Prostate gland (tissue), 2 donors: ENCODE data around the gene SF3A2. TPM values are rescaled to one million over a fixed set of nuclear protein-coding genes. Genes with fewer than 3 reads are reported as not detected.

Experiments
- DNase-seq: peaks from one replicate; pipeline ENCODE4 v3.0.0-alpha.2; 2019; ENCODE audit warnings: low spot score
- H3K27ac ChIP-seq, 2 donors: fragments of 200-600 bp; sonication (generic); 2 replicates each; pipeline ENCODE4 v1.5.1; 2017 to 2019
- H3K27me3 ChIP-seq: fragments of 200-600 bp; sonication (generic); replicated peaks from 2 replicates; pipeline ENCODE4 v1.5.1; 2019; ENCODE audit not compliant: insufficient read depth
- H3K36me3 ChIP-seq, 2 donors: fragments of 200-600 bp; sonication (generic); 1 replicate in 1 of 2; 2 replicates in 1 of 2; pipeline versions ENCODE4 v1.5.1 to v1.8.1; 2017 to 2019
- H3K4me1 ChIP-seq: fragments of 200-600 bp; sonication (generic); replicated peaks from 2 replicates; pipeline ENCODE4 v1.5.1; 2019
- H3K4me3 ChIP-seq, 2 donors: fragments of 200-600 bp; sonication (generic); 2 replicates each; pipeline ENCODE4 v1.5.1; 2017 to 2019
- H3K9me3 ChIP-seq: fragments of 200-600 bp; sonication (generic); 2 replicates; pipeline ENCODE4 v1.5.1; 2017
- CTCF ChIP-seq, 4 experiments: fragments of 200-600 bp in 2 of 4; fragments of 450-650 bp in 2 of 4; sonication (generic) in 2 of 4; IDR thresholded peaks; 1 replicate in 3 of 4; 2 replicates in 1 of 4; pipeline ENCODE4 v1.5.1; 2016 to 2019; ENCODE audit warnings: antibody characterized with exemption in 4 of 4, mild to moderate bottlenecking in 2 of 4, moderate library complexity in 2 of 4
- POLR2A ChIP-seq: fragments of 450-650 bp; IDR thresholded peaks from one replicate; pipeline ENCODE4 v1.6.1; 2016; ENCODE audit warnings: antibody characterized with exemption, mild to moderate bottlenecking
- POLR2AphosphoS5 ChIP-seq: sonication (generic); formaldehyde crosslinking; IDR thresholded peaks from one replicate; pipeline ENCODE4 v1.6.1; 2017; ENCODE audit warnings: antibody characterized with exemption
- WGBS: methylation state at CpG from one replicate; pipeline ENCODE4 v1.1.5; 2018; 5-methylcytosine and 5-hydroxymethylcytosine counted together
- intact Hi-C: fragments of 100-400 bp; cut with DNase I; formaldehyde crosslinking; loops from one replicate; pipeline ENCODE4 v1.14.2; 2022
- total RNA-seq, 2 donors: library from RNA; depleted of rRNA; stranded (reverse); fragments of >200 nt; gene quantifications; one replicate each; pipeline ENCODE4 v1.1.0, GENCODE V29; 2016

The SF3A2 gene
- total RNA-seq, 2 donors from 2014 or later = 31.9 to 113 TPM

DNA sequence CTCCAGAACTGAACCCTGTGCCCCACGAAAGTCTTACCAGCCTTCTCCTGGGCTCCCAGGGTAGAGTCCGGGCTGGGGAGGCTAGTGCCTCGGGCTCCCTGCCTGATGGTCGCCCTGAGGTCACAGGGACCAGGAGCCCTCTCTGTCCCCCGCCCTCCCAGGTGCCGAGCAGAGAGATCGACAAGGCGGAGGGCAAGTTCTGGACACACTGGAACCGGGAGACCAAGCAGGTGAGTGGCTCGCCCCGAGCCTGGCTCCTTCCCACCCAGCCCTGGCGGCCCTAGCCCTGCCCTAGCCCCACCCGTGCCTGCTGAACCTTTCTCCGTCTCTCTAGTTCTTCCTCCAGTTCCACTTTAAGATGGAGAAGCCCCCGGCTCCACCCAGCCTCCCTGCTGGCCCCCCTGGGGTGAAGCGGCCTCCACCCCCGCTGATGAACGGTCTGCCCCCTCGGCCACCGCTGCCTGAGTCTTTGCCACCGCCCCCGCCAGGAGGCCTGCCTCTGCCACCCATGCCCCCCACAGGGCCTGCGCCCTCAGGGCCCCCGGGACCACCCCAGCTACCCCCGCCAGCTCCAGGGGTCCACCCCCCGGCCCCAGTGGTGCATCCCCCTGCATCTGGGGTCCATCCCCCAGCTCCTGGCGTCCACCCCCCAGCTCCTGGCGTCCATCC lies 10.9 kb downstream of the SF3A2 start:
- H3K36me3 ChIP-seq = peaks cover 40 to 43% of the 10 kb centered on the region in 2 donors
- no peaks in the 10 kb centered on the region for H3K9me3 ChIP-seq
- intact Hi-C loops = no loop called here
- no peak overlapping the region for H3K27ac ChIP-seq
- DNase-seq = no peak
- H3K4me1 ChIP-seq = no peaks in the 10 kb centered on the region
- WGBS = 87% methylated on average over 21 of the region's 28 CpGs
- H3K27me3 ChIP-seq = peaks cover 11% of the 10 kb centered on the region
- no peak for TF ChIP-seq CTCF (IDR thresholded peaks at IDR 0.05)
- no peak for TF ChIP-seq POLR2A
- TF ChIP-seq POLR2AphosphoS5 = no peak
- no peak overlapping the region for H3K4me3 ChIP-seq

DNA sequence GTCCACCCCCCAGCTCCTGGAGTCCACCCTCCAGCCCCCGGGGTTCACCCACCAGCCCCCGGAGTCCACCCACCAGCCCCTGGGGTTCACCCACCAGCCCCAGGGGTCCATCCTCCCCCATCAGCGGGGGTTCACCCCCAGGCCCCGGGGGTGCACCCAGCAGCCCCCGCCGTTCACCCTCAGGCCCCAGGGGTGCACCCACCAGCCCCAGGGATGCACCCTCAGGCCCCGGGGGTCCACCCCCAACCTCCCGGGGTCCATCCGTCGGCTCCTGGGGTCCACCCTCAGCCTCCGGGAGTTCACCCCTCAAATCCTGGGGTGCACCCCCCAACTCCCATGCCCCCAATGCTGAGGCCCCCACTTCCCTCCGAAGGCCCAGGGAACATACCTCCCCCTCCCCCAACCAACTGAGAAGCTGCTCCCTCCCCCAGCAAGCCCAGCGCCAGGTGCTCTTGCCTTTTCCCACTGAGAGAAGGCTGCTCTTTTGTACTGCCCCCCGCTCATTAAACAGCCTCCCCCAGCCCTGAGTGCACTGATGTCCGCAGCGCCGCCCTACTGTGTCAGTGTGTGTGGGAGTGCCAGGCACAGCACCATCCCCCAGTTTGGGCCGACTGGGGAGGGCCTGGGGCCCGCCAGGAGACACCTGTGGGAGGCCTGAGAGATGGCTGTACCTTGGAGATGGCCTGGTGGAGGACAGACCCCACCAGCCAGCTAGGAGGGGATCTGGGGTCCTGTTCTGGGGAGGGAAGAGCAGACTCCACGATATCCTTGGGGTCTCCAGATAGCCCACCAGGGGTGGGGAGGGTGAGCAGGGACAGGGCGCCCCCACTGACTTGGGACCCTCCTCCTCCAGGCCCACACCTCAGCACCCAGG lies 11.7 kb downstream of the SF3A2 start:
- Histone ChIP-seq H3K36me3 (peaks cover 38 to 43% of the 10 kb centered on the region in 2 donors), H3K27ac (no peak overlapping the region), H3K4me1 (no peaks in the 10 kb centered on the region), H3K27me3 (peaks cover 14% of the 10 kb centered on the region), H3K9me3 (no peaks in the 10 kb centered on the region), H3K4me3 (no peak overlapping the region)
- 86% methylated on average over 21 of the region's 21 CpGs for WGBS
- DNase-seq = no peak
- TF ChIP-seq POLR2A (no peak), CTCF (IDR thresholded peaks at IDR 0.05) (no peak), POLR2AphosphoS5 (no peak)
- intact Hi-C loops = no loop called here

DNA sequence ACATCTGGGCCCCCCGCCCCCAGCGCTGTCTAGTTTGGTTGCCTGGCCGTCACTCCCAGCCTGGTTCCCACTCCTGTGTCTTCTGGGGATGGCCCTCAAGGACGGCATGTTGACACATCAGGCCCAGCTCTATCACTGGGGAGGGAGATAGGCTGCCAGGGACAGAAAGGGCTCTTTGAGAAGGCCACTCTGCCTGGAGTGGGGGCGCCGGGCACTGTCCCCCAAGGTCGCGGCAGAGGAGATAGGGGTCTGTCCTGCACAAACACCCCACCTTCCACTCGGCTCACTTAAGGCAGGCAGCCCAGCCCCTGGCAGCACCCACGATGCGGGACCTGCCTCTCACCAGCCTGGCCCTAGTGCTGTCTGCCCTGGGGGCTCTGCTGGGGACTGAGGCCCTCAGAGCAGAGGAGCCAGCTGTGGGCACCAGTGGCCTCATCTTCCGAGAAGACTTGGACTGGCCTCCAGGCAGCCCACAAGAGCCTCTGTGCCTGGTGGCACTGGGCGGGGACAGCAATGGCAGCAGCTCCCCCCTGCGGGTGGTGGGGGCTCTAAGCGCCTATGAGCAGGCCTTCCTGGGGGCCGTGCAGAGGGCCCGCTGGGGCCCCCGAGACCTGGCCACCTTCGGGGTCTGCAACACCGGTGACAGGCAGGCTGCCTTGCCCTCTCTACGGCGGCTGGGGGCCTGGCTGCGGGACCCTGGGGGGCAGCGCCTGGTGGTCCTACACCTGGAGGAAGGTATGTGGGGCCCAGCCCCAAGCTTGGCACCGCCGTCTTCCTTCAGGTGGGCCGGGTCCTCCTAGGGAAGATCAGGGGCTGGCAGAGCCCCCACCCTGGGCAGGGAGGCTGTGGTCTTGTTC lies 12.6 kb downstream of the SF3A2 start, which contains the start of gene AMH:
TSS of gene AMH (plus strand) at position 314 of the 857 bp plus-strand sequence. CDS start at position 324, 10 bp downstream.
- H3K36me3 ChIP-seq = peaks cover 29 to 34% of the 10 kb centered on the region in 2 donors
- WGBS = 79% methylated on average over 19 of the region's 27 CpGs

More for the DNA sequence above, 12.6 kb downstream of the SF3A2 start, which contains the start of gene AMH:
- H3K27me3 ChIP-seq = peaks cover 14% of the 10 kb centered on the region
- intact Hi-C loops = no loop called here
- no peaks in the 10 kb centered on the region for H3K4me1 ChIP-seq
- no peak within 1 kb of the TSS for H3K27ac ChIP-seq
- no peaks in the 10 kb centered on the region for H3K9me3 ChIP-seq
- no peak for DNase-seq
- no peak for TF ChIP-seq CTCF (IDR thresholded peaks at IDR 0.05)
- no peak for TF ChIP-seq POLR2AphosphoS5
- TF ChIP-seq POLR2A = no peak
- no peak within 1 kb of the TSS for H3K4me3 ChIP-seq
